SK-N-SH (cell line): ENCODE measurements around the gene ACACA.

ENCODE experiments used
- CHD2 ChIP-seq: fragments of 150-350 bp; IDR thresholded peaks from 2 replicates; pipeline ENCODE4 v1.6.1; 2018; ENCODE audit warnings: low read length; ENCODE audit not compliant: partially characterized antibody
- FOXJ3 ChIP-seq: sonication (generic); formaldehyde crosslinking; IDR thresholded peaks from 2 replicates; pipeline ENCODE4 v1.5.1; 2020; ENCODE audit warnings: mild to moderate bottlenecking, missing genetic modification reagents
- JUND ChIP-seq: IDR thresholded peaks from 2 replicates; pipeline ENCODE4 v1.4.0; 2012
- MXI1 ChIP-seq: IDR thresholded peaks from 2 replicates; pipeline ENCODE4 v1.6.1; 2012; ENCODE audit warnings: mild to moderate bottlenecking, low read depth, low read length, improper control_type of control experiment
- NRF1 ChIP-seq: IDR thresholded peaks from 2 replicates; pipeline ENCODE4 v1.6.1; 2012; ENCODE audit warnings: low read depth, mild to moderate bottlenecking, low read length
- POLR2AphosphoS5 ChIP-seq: IDR thresholded peaks from 2 replicates; pipeline ENCODE4 v1.6.1; 2012; ENCODE audit warnings: low read depth, low read length
- TEAD4 ChIP-seq: IDR thresholded peaks from 2 replicates; pipeline ENCODE4 v1.4.0; 2012; ENCODE audit warnings: mild to moderate bottlenecking, borderline replicate concordance; ENCODE audit not compliant: insufficient read depth
- TF ChIP-seq, protein P1 (sequence below): fragments of 200-600 bp; sonication (generic); IDR thresholded peaks from 2 replicates; pipeline ENCODE4 v1.6.1; 2017; ENCODE audit warnings: antibody characterized with exemption, mild to moderate bottlenecking, moderate library complexity
- TF ChIP-seq, protein P2 (sequence below): IDR thresholded peaks from 2 replicates; pipeline ENCODE4 v1.6.1; 2012; ENCODE audit warnings: mild to moderate bottlenecking, low read depth, low read length, moderate library complexity
- TF ChIP-seq, protein P3 (sequence below): IDR thresholded peaks from 2 replicates; pipeline ENCODE4 v1.4.0; 2012; ENCODE audit warnings: low read depth
- TF ChIP-seq, protein P4 (sequence below): fragments of 150-350 bp; IDR thresholded peaks from 2 replicates; pipeline ENCODE4 v1.6.1; 2017; ENCODE audit warnings: antibody characterized with exemption, low read length, low read depth, borderline replicate concordance
- TF ChIP-seq, protein P5 (sequence below): IDR thresholded peaks from 2 replicates; pipeline ENCODE4 v1.4.0; 2012; ENCODE audit warnings: low read depth, borderline replicate concordance

DNA sequence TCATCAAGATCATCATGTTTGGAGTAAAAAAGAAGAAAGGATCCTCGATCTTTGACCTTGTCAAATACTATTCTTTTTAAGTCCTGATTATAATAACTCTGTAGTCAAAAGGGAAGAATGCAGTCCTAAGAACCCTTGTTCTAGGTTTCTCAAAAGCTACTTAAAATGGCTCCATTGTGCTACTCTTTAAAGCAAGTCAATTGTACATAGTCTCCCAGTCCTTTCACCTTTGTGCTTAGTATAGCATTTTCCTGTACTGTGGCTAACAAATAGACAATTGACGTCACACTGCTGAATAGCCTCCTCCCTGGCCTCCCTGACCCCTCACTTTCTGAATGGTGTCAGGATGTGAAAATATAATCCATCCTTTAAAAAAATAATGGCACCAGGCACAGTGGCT, 285.0 kb downstream of the ACACA start:
- TF ChIP-seq, protein P1, sequence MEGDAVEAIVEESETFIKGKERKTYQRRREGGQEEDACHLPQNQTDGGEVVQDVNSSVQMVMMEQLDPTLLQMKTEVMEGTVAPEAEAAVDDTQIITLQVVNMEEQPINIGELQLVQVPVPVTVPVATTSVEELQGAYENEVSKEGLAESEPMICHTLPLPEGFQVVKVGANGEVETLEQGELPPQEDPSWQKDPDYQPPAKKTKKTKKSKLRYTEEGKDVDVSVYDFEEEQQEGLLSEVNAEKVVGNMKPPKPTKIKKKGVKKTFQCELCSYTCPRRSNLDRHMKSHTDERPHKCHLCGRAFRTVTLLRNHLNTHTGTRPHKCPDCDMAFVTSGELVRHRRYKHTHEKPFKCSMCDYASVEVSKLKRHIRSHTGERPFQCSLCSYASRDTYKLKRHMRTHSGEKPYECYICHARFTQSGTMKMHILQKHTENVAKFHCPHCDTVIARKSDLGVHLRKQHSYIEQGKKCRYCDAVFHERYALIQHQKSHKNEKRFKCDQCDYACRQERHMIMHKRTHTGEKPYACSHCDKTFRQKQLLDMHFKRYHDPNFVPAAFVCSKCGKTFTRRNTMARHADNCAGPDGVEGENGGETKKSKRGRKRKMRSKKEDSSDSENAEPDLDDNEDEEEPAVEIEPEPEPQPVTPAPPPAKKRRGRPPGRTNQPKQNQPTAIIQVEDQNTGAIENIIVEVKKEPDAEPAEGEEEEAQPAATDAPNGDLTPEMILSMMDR: no peak
- TF ChIP-seq TEAD4 (no peak), FOXJ3 (CRISPR knock-in tag) (no peak), CHD2 (no peak), JUND (no peak), POLR2AphosphoS5 (no peak), NRF1 (no peak), MXI1 (no peak)
- TF ChIP-seq, protein P2, sequence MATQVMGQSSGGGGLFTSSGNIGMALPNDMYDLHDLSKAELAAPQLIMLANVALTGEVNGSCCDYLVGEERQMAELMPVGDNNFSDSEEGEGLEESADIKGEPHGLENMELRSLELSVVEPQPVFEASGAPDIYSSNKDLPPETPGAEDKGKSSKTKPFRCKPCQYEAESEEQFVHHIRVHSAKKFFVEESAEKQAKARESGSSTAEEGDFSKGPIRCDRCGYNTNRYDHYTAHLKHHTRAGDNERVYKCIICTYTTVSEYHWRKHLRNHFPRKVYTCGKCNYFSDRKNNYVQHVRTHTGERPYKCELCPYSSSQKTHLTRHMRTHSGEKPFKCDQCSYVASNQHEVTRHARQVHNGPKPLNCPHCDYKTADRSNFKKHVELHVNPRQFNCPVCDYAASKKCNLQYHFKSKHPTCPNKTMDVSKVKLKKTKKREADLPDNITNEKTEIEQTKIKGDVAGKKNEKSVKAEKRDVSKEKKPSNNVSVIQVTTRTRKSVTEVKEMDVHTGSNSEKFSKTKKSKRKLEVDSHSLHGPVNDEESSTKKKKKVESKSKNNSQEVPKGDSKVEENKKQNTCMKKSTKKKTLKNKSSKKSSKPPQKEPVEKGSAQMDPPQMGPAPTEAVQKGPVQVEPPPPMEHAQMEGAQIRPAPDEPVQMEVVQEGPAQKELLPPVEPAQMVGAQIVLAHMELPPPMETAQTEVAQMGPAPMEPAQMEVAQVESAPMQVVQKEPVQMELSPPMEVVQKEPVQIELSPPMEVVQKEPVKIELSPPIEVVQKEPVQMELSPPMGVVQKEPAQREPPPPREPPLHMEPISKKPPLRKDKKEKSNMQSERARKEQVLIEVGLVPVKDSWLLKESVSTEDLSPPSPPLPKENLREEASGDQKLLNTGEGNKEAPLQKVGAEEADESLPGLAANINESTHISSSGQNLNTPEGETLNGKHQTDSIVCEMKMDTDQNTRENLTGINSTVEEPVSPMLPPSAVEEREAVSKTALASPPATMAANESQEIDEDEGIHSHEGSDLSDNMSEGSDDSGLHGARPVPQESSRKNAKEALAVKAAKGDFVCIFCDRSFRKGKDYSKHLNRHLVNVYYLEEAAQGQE: no peak
- TF ChIP-seq, protein P3, sequence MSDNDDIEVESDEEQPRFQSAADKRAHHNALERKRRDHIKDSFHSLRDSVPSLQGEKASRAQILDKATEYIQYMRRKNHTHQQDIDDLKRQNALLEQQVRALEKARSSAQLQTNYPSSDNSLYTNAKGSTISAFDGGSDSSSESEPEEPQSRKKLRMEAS: no peak
- TF ChIP-seq, protein P4, sequence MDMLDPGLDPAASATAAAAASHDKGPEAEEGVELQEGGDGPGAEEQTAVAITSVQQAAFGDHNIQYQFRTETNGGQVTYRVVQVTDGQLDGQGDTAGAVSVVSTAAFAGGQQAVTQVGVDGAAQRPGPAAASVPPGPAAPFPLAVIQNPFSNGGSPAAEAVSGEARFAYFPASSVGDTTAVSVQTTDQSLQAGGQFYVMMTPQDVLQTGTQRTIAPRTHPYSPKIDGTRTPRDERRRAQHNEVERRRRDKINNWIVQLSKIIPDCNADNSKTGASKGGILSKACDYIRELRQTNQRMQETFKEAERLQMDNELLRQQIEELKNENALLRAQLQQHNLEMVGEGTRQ: no peak
- TF ChIP-seq, protein P5, sequence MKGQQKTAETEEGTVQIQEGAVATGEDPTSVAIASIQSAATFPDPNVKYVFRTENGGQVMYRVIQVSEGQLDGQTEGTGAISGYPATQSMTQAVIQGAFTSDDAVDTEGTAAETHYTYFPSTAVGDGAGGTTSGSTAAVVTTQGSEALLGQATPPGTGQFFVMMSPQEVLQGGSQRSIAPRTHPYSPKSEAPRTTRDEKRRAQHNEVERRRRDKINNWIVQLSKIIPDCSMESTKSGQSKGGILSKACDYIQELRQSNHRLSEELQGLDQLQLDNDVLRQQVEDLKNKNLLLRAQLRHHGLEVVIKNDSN: no peak
